GM15510 (cell line): ENCODE data around the gene AFF2.

Experiments
- POLR2A ChIP-seq: IDR thresholded peaks from 3 replicates; pipeline ENCODE4 v1.6.1; 2011; ENCODE audit warnings: borderline replicate concordance; ENCODE audit not compliant: insufficient read length; ENCODE audit errors: extremely low read depth

The AFF2 gene

GRCh38 chrX:148628621-148629020 is 128.2 kb downstream of the AFF2 start:
- no peak for TF ChIP-seq POLR2A

- no peak for TF ChIP-seq POLR2A
Measured at GRCh38 chrX:148629434-148629833, 129.0 kb downstream of the AFF2 start.

- no peak for TF ChIP-seq POLR2A
Measured at GRCh38 chrX:148632444-148632843, 132.0 kb downstream of the AFF2 start.

- no peak for TF ChIP-seq POLR2A
Measured at GRCh38 chrX:148633218-148633908, 132.9 kb downstream of the AFF2 start.

- TF ChIP-seq POLR2A = no peak
Measured at GRCh38 chrX:148634591-148634990, 134.2 kb downstream of the AFF2 start.

- no peak for TF ChIP-seq POLR2A
Measured at GRCh38 chrX:148643460-148643859, 143.0 kb downstream of the AFF2 start.

- no peak for TF ChIP-seq POLR2A
Measured at GRCh38 chrX:148647651-148648050, 147.2 kb downstream of the AFF2 start.

GRCh38 chrX:148649145-148649795 is 148.9 kb downstream of the AFF2 start:
- no peak for TF ChIP-seq POLR2A

GRCh38 chrX:148658115-148658730 is 157.8 kb downstream of the AFF2 start:
- TF ChIP-seq POLR2A = no peak

- TF ChIP-seq POLR2A = no peak
Measured at GRCh38 chrX:148659481-148659880, 159.1 kb downstream of the AFF2 start.

- TF ChIP-seq POLR2A = no peak
Measured at GRCh38 chrX:148661035-148661434, 160.6 kb downstream of the AFF2 start.

- TF ChIP-seq POLR2A = no peak
Measured at GRCh38 chrX:148662014-148662413, 161.6 kb downstream of the AFF2 start.

- no peak for TF ChIP-seq POLR2A
Measured at GRCh38 chrX:148664171-148664570, 163.8 kb downstream of the AFF2 start.

- no peak for TF ChIP-seq POLR2A
Measured at GRCh38 chrX:148664995-148665394, 164.6 kb downstream of the AFF2 start.

GRCh38 chrX:148670277-148670676 is 169.9 kb downstream of the AFF2 start:
- no peak for TF ChIP-seq POLR2A

- no peak for TF ChIP-seq POLR2A
Measured at GRCh38 chrX:148672517-148672916, 172.1 kb downstream of the AFF2 start.
